ENCODE data around the gene NUBP2.

DNA sequence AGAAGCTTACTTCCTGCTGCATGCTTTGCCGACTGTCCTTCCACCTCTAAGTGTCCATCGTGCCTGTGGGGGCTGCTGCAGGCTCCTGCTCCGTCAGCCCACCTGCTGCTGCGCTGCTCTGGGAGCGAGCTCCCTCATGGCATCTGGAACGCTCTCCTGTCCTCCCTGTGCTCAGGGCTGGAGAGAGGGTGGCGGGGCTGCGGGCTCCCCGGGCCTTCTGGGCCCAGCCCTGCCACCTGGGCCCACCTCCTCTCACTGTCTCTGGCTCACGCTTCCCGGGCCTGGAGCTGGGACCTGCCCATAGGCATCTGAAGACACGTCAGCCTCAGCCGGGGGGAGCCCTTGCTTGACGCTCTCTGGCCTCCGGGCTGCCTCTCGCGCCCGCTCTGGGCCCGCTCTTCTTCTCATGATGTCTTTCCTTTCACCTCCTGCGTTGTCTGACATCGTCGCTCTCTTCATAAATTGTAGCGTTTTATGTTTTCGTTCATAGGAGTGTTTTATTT lies 38.4 kb upstream of the NUBP2 start:
- TF ChIP-seq, protein P1, sequence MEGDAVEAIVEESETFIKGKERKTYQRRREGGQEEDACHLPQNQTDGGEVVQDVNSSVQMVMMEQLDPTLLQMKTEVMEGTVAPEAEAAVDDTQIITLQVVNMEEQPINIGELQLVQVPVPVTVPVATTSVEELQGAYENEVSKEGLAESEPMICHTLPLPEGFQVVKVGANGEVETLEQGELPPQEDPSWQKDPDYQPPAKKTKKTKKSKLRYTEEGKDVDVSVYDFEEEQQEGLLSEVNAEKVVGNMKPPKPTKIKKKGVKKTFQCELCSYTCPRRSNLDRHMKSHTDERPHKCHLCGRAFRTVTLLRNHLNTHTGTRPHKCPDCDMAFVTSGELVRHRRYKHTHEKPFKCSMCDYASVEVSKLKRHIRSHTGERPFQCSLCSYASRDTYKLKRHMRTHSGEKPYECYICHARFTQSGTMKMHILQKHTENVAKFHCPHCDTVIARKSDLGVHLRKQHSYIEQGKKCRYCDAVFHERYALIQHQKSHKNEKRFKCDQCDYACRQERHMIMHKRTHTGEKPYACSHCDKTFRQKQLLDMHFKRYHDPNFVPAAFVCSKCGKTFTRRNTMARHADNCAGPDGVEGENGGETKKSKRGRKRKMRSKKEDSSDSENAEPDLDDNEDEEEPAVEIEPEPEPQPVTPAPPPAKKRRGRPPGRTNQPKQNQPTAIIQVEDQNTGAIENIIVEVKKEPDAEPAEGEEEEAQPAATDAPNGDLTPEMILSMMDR (IDR thresholded peaks at IDR 0.05; ENCODE audit: low read depth, low read length, missing input control), result no peak
- no peak for TF ChIP-seq EGR1 (IDR thresholded peaks at IDR 0.05; ENCODE audit: low read depth in 2 of 2)
- no peak for TF ChIP-seq SP1 (IDR thresholded peaks at IDR 0.05)
- TF ChIP-seq, protein P2, sequence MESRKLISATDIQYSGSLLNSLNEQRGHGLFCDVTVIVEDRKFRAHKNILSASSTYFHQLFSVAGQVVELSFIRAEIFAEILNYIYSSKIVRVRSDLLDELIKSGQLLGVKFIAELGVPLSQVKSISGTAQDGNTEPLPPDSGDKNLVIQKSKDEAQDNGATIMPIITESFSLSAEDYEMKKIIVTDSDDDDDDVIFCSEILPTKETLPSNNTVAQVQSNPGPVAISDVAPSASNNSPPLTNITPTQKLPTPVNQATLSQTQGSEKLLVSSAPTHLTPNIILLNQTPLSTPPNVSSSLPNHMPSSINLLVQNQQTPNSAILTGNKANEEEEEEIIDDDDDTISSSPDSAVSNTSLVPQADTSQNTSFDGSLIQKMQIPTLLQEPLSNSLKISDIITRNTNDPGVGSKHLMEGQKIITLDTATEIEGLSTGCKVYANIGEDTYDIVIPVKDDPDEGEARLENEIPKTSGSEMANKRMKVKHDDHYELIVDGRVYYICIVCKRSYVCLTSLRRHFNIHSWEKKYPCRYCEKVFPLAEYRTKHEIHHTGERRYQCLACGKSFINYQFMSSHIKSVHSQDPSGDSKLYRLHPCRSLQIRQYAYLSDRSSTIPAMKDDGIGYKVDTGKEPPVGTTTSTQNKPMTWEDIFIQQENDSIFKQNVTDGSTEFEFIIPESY (IDR thresholded peaks at IDR 0.05), result no peak
- no peak for TF ChIP-seq JUND (IDR thresholded peaks at IDR 0.05)
- TF ChIP-seq TAF1 (conservative IDR thresholded peaks at IDR 0.05), result no peak
- no peak for TF ChIP-seq YY1 (IDR thresholded peaks at IDR 0.05)
- no peak for TF ChIP-seq FOXA2 (IDR thresholded peaks at IDR 0.05)
- TF ChIP-seq, protein P3, sequence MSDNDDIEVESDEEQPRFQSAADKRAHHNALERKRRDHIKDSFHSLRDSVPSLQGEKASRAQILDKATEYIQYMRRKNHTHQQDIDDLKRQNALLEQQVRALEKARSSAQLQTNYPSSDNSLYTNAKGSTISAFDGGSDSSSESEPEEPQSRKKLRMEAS (IDR thresholded peaks at IDR 0.05), result no peak
- TF ChIP-seq RAD21 (IDR thresholded peaks at IDR 0.05), result no peak
- TF ChIP-seq, protein P4, sequence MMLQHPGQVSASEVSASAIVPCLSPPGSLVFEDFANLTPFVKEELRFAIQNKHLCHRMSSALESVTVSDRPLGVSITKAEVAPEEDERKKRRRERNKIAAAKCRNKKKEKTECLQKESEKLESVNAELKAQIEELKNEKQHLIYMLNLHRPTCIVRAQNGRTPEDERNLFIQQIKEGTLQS (IDR thresholded peaks at IDR 0.05), result no peak
- no peak for TF ChIP-seq GABPA (IDR thresholded peaks at IDR 0.05 in 1 of 2, conservative IDR thresholded peaks at IDR 0.05 in 1 of 2)
- TF ChIP-seq, protein P5, sequence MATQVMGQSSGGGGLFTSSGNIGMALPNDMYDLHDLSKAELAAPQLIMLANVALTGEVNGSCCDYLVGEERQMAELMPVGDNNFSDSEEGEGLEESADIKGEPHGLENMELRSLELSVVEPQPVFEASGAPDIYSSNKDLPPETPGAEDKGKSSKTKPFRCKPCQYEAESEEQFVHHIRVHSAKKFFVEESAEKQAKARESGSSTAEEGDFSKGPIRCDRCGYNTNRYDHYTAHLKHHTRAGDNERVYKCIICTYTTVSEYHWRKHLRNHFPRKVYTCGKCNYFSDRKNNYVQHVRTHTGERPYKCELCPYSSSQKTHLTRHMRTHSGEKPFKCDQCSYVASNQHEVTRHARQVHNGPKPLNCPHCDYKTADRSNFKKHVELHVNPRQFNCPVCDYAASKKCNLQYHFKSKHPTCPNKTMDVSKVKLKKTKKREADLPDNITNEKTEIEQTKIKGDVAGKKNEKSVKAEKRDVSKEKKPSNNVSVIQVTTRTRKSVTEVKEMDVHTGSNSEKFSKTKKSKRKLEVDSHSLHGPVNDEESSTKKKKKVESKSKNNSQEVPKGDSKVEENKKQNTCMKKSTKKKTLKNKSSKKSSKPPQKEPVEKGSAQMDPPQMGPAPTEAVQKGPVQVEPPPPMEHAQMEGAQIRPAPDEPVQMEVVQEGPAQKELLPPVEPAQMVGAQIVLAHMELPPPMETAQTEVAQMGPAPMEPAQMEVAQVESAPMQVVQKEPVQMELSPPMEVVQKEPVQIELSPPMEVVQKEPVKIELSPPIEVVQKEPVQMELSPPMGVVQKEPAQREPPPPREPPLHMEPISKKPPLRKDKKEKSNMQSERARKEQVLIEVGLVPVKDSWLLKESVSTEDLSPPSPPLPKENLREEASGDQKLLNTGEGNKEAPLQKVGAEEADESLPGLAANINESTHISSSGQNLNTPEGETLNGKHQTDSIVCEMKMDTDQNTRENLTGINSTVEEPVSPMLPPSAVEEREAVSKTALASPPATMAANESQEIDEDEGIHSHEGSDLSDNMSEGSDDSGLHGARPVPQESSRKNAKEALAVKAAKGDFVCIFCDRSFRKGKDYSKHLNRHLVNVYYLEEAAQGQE (IDR thresholded peaks at IDR 0.05), result no peak

All from liver (tissue), 3 donors.